WTC11 (cell line): ENCODE data around the gene CRYBB2. TPM values are rescaled to one million over a fixed set of nuclear protein-coding genes. Genes with fewer than 3 reads are reported as not detected.

ENCODE experiments used
- ATAC-seq: fragments of 200-7000 bp; cut with Tn5 transposase; 2 replicates; pipeline ENCODE4 v1.10.0; 2021; ENCODE audit warnings: mild to moderate bottlenecking, moderate library complexity
- CTCF ChIA-PET: fragments of 300-600 bp; sonication (Branson Sonifier 250); formaldehyde crosslinking; loops from one replicate; lab custom pipeline; 2021; ENCODE audit warnings: antibody characterized with exemption; lab: Charles Lee
- POLR2A ChIA-PET: fragments of 350-600 bp; sonication (Branson Sonifier 250); formaldehyde crosslinking; loops from one replicate; lab custom pipeline; 2021; ENCODE audit warnings: antibody characterized with exemption; lab: Charles Lee
- DNase-seq: peaks from one replicate; pipeline ENCODE4 v3.0.0; 2021; ENCODE audit warnings: low spot score
- H3K27ac Mint-ChIP-seq: 2 replicates; pipeline ENCODE4 v1.8.0; 2021; ENCODE audit warnings: mixed read lengths
- H3K27me3 Mint-ChIP-seq: 2 replicates; pipeline ENCODE4 v1.8.0; 2021; ENCODE audit warnings: low read depth, mild to moderate bottlenecking, moderate library complexity, mixed read lengths
- H3K36me3 Mint-ChIP-seq: 2 replicates; pipeline ENCODE4 v1.8.0; 2021; ENCODE audit warnings: mixed read lengths
- H3K4me1 Mint-ChIP-seq: 2 replicates; pipeline ENCODE4 v1.8.0; 2022; ENCODE audit warnings: mixed read lengths
- H3K4me3 Mint-ChIP-seq: 2 replicates; pipeline ENCODE4 v1.8.0; 2021; ENCODE audit warnings: mild to moderate bottlenecking, moderate library complexity, mixed read lengths
- H3K9me3 Mint-ChIP-seq: 2 replicates; pipeline ENCODE4 v1.8.0; 2021; ENCODE audit warnings: mixed read lengths
- ATF1 ChIP-seq: sonication (generic); formaldehyde crosslinking; IDR thresholded peaks from 2 replicates; pipeline ENCODE4 v1.8.1; 2023; ENCODE audit warnings: mild to moderate bottlenecking, moderate library complexity, missing genetic modification reagents
- MYBL2 ChIP-seq: sonication (generic); formaldehyde crosslinking; IDR thresholded peaks from 2 replicates; pipeline ENCODE4 v1.8.1; 2023; ENCODE audit warnings: mild to moderate bottlenecking, moderate library complexity, missing genetic modification reagents
- NFATC4 ChIP-seq: fragments of 250-450 bp; sonication (Bioruptor Pico); IDR thresholded peaks from 2 replicates; pipeline ENCODE4 v1.9.0; 2021; ENCODE audit warnings: mild to moderate bottlenecking
- NR1H2 ChIP-seq: sonication (generic); formaldehyde crosslinking; IDR thresholded peaks from 2 replicates; pipeline ENCODE4 v1.9.0; 2021; ENCODE audit warnings: mild to moderate bottlenecking, moderate library complexity, missing genetic modification reagents
- NR3C1 ChIP-seq: sonication (generic); formaldehyde crosslinking; conservative IDR thresholded peaks from 2 replicates; pipeline ENCODE4 v1.8.1; 2023; ENCODE audit warnings: low read depth, mild to moderate bottlenecking, missing genetic modification reagents
- SMAD4 ChIP-seq: sonication (generic); formaldehyde crosslinking; IDR thresholded peaks from 2 replicates; pipeline ENCODE4 v1.8.0; 2022; ENCODE audit warnings: mild to moderate bottlenecking, missing genetic modification reagents
- ZBTB21 ChIP-seq: sonication (generic); formaldehyde crosslinking; IDR thresholded peaks from 2 replicates; pipeline ENCODE4 v1.8.1; 2023; ENCODE audit warnings: mild to moderate bottlenecking, missing genetic modification reagents, borderline replicate concordance
- total RNA-seq: library from RNA; stranded (reverse); gene quantifications from 3 replicates; pipeline ENCODE4 v1.2.3, GENCODE V29; 2021
- TF ChIP-seq, protein P1 (sequence below): sonication (generic); formaldehyde crosslinking; IDR thresholded peaks from 2 replicates; pipeline ENCODE4 v1.8.0; 2023; ENCODE audit warnings: missing genetic modification reagents, mild to moderate bottlenecking, borderline replicate concordance
- TF ChIP-seq, protein P2 (sequence below): fragments of 250-450 bp; sonication (Bioruptor Pico); IDR thresholded peaks from 2 replicates; pipeline ENCODE4 v1.9.0; 2021; ENCODE audit warnings: moderate library complexity, mild to moderate bottlenecking, inconsistent platforms, borderline replicate concordance
- TF ChIP-seq, protein P3 (sequence below): fragments of 250-450 bp; sonication (Bioruptor Pico); IDR thresholded peaks from 2 replicates; pipeline ENCODE4 v1.9.0; 2021; ENCODE audit warnings: mild to moderate bottlenecking
- TF ChIP-seq, protein P4 (sequence below): sonication (generic); formaldehyde crosslinking; IDR thresholded peaks from 2 replicates; pipeline ENCODE4 v1.8.1; 2023; ENCODE audit warnings: mild to moderate bottlenecking, missing genetic modification reagents
- TF ChIP-seq, protein P5 (sequence below): sonication (generic); formaldehyde crosslinking; IDR thresholded peaks from 2 replicates; pipeline ENCODE4 v1.8.1; 2022; ENCODE audit warnings: mild to moderate bottlenecking, missing genetic modification reagents, moderate library complexity, borderline replicate concordance
- TF ChIP-seq, protein P6 (sequence below): sonication (generic); formaldehyde crosslinking; conservative IDR thresholded peaks from 2 replicates; pipeline ENCODE4 v1.8.1; 2023; ENCODE audit warnings: mild to moderate bottlenecking, low read depth, missing genetic modification reagents, moderate library complexity
- TF ChIP-seq, protein P7 (sequence below): sonication (generic); formaldehyde crosslinking; IDR thresholded peaks from 2 replicates; pipeline ENCODE4 v1.8.1; 2022; ENCODE audit warnings: low read depth, missing genetic modification reagents, borderline replicate concordance
- TF ChIP-seq, protein P8 (sequence below): sonication (generic); formaldehyde crosslinking; IDR thresholded peaks from 2 replicates; pipeline ENCODE4 v1.8.0; 2023; ENCODE audit warnings: missing genetic modification reagents
- TF ChIP-seq, protein P9 (sequence below): sonication (generic); formaldehyde crosslinking; conservative IDR thresholded peaks from 2 replicates; pipeline ENCODE4 v1.8.1; 2022; ENCODE audit warnings: mild to moderate bottlenecking, missing genetic modification reagents
- TF ChIP-seq, protein P10 (sequence below): sonication (generic); formaldehyde crosslinking; IDR thresholded peaks from 2 replicates; pipeline ENCODE4 v1.8.1; 2023; ENCODE audit warnings: mild to moderate bottlenecking, missing genetic modification reagents

Gene CRYBB2
- total RNA-seq, 1 experiment from 2014 or later, result 0.28 TPM

DNA sequence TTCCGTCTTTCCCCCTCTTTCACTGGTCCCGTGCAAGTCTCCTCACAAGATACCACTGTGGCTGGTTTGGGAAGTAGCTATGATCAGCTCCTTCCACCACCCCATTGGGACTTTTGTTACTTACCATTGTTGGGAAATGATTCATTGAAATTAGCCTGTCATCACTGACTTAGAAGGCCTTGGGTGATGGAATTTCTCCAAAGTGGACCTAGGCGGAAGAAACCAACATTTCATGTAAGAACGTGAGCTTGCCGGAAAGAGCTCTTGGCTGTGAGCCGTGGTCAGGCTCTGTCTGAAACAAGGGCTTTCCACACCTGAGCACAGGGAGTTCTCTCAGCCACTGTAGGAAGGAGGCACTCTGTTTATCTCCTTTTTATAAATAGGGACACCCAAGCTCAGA, 43.3 kb upstream of the CRYBB2 start:
- Mint-ChIP-seq H3K4me1 (peaks cover 7% of the 10 kb centered on the region), H3K9me3 (peaks cover 8% of the 10 kb centered on the region), H3K27me3 (no peaks in the 10 kb centered on the region), H3K4me3 (no peak overlapping the region), H3K36me3 (peaks cover 16% of the 10 kb centered on the region), H3K27ac (peak overlapping the region; percentile 67)
- POLR2A ChIA-PET, result no interaction called here
- CTCF ChIA-PET, result interaction anchor here (0.8 to 1.5 kb wide), 4 partner anchors 9 to 127 kb away, joined by 3 to 4 read pairs (median 4); no protein-coding TSS in a partner anchor
- no peak for DNase-seq
- no peak for ATAC-seq
- TF ChIP-seq, protein P1, sequence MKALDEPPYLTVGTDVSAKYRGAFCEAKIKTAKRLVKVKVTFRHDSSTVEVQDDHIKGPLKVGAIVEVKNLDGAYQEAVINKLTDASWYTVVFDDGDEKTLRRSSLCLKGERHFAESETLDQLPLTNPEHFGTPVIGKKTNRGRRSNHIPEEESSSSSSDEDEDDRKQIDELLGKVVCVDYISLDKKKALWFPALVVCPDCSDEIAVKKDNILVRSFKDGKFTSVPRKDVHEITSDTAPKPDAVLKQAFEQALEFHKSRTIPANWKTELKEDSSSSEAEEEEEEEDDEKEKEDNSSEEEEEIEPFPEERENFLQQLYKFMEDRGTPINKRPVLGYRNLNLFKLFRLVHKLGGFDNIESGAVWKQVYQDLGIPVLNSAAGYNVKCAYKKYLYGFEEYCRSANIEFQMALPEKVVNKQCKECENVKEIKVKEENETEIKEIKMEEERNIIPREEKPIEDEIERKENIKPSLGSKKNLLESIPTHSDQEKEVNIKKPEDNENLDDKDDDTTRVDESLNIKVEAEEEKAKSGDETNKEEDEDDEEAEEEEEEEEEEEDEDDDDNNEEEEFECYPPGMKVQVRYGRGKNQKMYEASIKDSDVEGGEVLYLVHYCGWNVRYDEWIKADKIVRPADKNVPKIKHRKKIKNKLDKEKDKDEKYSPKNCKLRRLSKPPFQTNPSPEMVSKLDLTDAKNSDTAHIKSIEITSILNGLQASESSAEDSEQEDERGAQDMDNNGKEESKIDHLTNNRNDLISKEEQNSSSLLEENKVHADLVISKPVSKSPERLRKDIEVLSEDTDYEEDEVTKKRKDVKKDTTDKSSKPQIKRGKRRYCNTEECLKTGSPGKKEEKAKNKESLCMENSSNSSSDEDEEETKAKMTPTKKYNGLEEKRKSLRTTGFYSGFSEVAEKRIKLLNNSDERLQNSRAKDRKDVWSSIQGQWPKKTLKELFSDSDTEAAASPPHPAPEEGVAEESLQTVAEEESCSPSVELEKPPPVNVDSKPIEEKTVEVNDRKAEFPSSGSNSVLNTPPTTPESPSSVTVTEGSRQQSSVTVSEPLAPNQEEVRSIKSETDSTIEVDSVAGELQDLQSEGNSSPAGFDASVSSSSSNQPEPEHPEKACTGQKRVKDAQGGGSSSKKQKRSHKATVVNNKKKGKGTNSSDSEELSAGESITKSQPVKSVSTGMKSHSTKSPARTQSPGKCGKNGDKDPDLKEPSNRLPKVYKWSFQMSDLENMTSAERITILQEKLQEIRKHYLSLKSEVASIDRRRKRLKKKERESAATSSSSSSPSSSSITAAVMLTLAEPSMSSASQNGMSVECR (CRISPR knock-in tag), result no peak
- TF ChIP-seq NR3C1 (CRISPR knock-in tag) (no peak), ZBTB21 (CRISPR knock-in tag) (no peak), NR1H2 (no peak), MYBL2 (CRISPR knock-in tag) (no peak)
- TF ChIP-seq, protein P2, sequence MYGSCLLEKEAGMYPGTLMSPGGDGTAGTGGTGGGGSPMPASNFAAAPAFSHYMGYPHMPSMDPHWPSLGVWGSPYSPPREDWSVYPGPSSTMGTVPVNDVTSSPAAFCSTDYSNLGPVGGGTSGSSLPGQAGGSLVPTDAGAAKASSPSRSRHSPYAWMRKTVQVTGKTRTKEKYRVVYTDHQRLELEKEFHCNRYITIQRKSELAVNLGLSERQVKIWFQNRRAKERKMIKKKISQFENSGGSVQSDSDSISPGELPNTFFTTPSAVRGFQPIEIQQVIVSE (CRISPR knock-in tag), result no peak
- TF ChIP-seq, protein P3, sequence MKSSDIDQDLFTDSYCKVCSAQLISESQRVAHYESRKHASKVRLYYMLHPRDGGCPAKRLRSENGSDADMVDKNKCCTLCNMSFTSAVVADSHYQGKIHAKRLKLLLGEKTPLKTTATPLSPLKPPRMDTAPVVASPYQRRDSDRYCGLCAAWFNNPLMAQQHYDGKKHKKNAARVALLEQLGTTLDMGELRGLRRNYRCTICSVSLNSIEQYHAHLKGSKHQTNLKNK, result no peak
- TF ChIP-seq, protein P4, sequence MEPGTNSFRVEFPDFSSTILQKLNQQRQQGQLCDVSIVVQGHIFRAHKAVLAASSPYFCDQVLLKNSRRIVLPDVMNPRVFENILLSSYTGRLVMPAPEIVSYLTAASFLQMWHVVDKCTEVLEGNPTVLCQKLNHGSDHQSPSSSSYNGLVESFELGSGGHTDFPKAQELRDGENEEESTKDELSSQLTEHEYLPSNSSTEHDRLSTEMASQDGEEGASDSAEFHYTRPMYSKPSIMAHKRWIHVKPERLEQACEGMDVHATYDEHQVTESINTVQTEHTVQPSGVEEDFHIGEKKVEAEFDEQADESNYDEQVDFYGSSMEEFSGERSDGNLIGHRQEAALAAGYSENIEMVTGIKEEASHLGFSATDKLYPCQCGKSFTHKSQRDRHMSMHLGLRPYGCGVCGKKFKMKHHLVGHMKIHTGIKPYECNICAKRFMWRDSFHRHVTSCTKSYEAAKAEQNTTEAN (CRISPR knock-in tag), result no peak
- TF ChIP-seq, protein P5, sequence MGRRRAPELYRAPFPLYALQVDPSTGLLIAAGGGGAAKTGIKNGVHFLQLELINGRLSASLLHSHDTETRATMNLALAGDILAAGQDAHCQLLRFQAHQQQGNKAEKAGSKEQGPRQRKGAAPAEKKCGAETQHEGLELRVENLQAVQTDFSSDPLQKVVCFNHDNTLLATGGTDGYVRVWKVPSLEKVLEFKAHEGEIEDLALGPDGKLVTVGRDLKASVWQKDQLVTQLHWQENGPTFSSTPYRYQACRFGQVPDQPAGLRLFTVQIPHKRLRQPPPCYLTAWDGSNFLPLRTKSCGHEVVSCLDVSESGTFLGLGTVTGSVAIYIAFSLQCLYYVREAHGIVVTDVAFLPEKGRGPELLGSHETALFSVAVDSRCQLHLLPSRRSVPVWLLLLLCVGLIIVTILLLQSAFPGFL (CRISPR knock-in tag), result no peak

DNA sequence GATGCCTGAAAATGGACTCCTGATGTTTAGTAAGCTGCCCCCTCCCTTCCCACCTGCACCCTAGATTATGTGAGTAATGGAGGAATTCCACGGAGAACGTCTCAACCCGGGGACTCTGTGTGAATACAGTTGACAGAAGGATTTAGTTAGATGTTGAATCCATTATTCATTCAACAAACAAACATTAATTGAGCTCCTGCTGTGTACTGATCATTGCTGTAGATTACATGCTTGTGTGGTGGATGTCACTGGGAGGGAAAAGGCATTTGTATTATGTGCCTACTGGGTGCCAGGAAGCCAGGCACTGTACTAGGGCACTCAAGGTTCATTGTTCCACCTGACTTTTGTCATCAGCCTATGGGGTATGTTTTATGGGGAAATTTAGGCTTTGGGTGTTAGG, 42.6 kb upstream of the CRYBB2 start:
- Mint-ChIP-seq H3K27me3 (no peaks in the 10 kb centered on the region), H3K27ac (no peak overlapping the region), H3K4me3 (no peak overlapping the region), H3K36me3 (peaks cover 19% of the 10 kb centered on the region), H3K4me1 (peaks cover 7% of the 10 kb centered on the region), H3K9me3 (peaks cover 8% of the 10 kb centered on the region)
- no peak for DNase-seq
- POLR2A ChIA-PET, result no interaction called here
- ATAC-seq, result no peak
- CTCF ChIA-PET, result interaction anchor here (1.4 to 1.5 kb wide), 2 partner anchors 10 to 95 kb away, joined by 3 to 4 read pairs; no protein-coding TSS in a partner anchor
- TF ChIP-seq, protein P6, sequence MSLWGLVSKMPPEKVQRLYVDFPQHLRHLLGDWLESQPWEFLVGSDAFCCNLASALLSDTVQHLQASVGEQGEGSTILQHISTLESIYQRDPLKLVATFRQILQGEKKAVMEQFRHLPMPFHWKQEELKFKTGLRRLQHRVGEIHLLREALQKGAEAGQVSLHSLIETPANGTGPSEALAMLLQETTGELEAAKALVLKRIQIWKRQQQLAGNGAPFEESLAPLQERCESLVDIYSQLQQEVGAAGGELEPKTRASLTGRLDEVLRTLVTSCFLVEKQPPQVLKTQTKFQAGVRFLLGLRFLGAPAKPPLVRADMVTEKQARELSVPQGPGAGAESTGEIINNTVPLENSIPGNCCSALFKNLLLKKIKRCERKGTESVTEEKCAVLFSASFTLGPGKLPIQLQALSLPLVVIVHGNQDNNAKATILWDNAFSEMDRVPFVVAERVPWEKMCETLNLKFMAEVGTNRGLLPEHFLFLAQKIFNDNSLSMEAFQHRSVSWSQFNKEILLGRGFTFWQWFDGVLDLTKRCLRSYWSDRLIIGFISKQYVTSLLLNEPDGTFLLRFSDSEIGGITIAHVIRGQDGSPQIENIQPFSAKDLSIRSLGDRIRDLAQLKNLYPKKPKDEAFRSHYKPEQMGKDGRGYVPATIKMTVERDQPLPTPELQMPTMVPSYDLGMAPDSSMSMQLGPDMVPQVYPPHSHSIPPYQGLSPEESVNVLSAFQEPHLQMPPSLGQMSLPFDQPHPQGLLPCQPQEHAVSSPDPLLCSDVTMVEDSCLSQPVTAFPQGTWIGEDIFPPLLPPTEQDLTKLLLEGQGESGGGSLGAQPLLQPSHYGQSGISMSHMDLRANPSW, result no peak
- TF ChIP-seq, protein P3, result no peak
- TF ChIP-seq, protein P7, sequence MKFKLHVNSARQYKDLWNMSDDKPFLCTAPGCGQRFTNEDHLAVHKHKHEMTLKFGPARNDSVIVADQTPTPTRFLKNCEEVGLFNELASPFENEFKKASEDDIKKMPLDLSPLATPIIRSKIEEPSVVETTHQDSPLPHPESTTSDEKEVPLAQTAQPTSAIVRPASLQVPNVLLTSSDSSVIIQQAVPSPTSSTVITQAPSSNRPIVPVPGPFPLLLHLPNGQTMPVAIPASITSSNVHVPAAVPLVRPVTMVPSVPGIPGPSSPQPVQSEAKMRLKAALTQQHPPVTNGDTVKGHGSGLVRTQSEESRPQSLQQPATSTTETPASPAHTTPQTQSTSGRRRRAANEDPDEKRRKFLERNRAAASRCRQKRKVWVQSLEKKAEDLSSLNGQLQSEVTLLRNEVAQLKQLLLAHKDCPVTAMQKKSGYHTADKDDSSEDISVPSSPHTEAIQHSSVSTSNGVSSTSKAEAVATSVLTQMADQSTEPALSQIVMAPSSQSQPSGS, result no peak
- TF ChIP-seq, protein P8, sequence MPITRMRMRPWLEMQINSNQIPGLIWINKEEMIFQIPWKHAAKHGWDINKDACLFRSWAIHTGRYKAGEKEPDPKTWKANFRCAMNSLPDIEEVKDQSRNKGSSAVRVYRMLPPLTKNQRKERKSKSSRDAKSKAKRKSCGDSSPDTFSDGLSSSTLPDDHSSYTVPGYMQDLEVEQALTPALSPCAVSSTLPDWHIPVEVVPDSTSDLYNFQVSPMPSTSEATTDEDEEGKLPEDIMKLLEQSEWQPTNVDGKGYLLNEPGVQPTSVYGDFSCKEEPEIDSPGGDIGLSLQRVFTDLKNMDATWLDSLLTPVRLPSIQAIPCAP, result no peak
- TF ChIP-seq, protein P9, sequence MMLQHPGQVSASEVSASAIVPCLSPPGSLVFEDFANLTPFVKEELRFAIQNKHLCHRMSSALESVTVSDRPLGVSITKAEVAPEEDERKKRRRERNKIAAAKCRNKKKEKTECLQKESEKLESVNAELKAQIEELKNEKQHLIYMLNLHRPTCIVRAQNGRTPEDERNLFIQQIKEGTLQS (CRISPR knock-in tag), result no peak
- TF ChIP-seq NFATC4 (CRISPR knock-in tag), result no peak
- no peak for TF ChIP-seq SMAD4 (CRISPR knock-in tag)
- no peak for TF ChIP-seq ATF1 (CRISPR knock-in tag)
- TF ChIP-seq, protein P10, sequence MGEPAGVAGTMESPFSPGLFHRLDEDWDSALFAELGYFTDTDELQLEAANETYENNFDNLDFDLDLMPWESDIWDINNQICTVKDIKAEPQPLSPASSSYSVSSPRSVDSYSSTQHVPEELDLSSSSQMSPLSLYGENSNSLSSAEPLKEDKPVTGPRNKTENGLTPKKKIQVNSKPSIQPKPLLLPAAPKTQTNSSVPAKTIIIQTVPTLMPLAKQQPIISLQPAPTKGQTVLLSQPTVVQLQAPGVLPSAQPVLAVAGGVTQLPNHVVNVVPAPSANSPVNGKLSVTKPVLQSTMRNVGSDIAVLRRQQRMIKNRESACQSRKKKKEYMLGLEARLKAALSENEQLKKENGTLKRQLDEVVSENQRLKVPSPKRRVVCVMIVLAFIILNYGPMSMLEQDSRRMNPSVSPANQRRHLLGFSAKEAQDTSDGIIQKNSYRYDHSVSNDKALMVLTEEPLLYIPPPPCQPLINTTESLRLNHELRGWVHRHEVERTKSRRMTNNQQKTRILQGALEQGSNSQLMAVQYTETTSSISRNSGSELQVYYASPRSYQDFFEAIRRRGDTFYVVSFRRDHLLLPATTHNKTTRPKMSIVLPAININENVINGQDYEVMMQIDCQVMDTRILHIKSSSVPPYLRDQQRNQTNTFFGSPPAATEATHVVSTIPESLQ (CRISPR knock-in tag), result no peak
